Measurements from ENCODE around the gene STX7.
A peak's percentile ranks its signal among the peaks of the same experiment; 100 is the strongest.

The STX7 gene

GRCh38 chr6:132475925-132476324 lies 37.0 kb downstream of the STX7 start:
- no peak for DNase-seq

DNA sequence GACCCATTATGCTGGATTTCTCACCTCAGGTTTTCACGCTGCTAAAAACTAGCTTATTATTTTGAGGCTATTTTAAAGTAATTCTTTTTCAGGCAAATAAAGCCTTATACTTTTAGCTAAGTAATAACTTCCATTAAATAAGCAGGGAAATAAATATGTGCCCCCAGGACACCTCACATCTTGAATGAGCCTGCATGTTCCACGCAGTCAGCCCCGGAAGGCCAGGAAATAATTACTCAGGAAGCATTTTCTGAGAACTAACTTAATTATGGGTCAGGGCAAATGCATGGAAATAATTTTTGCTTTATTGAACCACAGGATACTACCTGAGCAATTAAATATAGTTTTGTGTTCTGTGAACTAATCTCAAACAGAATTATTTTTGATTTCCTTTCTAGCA lies 41.1 kb downstream of the STX7 start:
- DNase-seq = no peak

- no peak for DNase-seq
Observed at GRCh38 chr6:132466952-132467351, 46.0 kb downstream of the STX7 start.

DNA sequence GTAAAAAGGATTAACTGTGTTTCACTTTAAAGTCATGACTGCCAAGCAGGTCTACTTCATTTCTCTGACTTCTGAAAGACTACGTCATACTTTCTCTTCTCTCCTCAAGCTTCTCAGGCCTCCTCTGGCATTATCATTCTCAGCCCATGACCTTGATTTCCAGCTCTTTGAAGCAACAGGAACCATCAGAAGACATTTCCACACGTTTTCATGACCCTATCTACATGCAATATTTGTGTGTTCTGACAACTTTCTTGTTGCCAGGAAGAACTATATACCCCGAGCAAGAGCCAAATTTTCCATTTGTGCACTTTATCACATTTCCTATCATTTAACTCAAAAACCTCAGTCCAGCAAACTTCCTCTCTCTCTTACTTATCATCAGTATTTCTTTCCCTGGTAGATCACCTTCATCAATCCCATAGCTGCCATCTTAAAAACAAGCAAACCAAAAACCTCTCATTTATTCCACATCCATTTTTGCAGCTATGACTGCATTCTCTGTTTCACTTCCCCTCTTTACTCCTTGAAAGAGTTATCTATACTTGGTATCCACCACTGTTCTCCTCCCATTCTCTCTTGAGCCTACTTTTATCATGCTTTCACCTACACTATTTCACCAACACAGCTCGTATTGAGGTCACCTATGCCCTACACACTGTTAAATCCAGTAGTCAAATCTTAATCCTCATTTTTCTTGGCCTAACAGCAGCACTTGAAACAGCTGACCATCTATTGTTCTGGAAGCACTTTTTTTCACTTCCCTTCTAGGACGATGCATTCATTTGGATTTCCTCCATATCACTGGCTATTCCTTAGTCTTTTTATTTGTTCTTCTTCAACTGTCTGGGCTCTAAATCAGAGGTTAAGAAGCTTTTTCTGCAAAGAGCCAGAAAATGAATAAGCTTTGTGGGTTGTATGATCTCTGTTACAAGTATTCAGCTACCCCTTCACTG lies 47.1 kb downstream of the STX7 start:
- no peak for DNase-seq

GRCh38 chr6:132464538-132465256 lies 48.2 kb downstream of the STX7 start:
- no peak for DNase-seq

DNA sequence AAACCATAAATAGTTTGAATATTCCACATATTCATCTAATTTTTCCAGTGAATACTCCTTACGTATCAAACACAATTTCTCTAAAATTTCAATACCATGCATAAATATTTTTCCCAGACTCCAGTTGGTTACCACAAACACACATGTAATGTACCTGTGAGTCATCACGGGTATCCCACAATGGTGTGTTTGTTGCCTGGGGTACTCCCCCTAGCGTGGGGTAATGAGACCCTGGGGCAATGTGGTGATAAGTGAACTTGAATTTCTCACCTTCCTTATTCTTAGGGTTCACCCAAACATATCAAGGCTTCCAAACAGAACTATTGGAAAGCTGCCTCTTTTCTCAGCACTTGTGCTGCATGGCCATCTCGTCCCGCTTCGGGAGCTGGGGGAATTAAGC lies 51.0 kb downstream of the STX7 start:
- no peak for DNase-seq

DNA sequence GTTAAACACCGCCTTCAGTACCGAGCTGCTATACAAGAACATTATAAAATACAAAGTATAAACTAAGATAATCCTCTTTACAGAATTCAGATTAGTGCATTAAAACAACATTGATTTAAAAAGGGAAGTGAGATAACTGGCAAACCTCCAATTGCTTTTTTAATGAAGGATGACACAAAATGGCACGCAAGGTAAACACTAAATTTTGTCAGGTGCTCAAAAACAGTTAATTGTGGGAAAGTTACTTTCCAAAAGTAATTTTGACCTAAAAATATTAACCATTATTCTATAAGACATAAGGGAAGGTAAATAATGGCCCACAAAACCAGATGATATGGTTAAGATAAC lies 53.3 kb downstream of the STX7 start:
- DNase-seq = no peak

DNA sequence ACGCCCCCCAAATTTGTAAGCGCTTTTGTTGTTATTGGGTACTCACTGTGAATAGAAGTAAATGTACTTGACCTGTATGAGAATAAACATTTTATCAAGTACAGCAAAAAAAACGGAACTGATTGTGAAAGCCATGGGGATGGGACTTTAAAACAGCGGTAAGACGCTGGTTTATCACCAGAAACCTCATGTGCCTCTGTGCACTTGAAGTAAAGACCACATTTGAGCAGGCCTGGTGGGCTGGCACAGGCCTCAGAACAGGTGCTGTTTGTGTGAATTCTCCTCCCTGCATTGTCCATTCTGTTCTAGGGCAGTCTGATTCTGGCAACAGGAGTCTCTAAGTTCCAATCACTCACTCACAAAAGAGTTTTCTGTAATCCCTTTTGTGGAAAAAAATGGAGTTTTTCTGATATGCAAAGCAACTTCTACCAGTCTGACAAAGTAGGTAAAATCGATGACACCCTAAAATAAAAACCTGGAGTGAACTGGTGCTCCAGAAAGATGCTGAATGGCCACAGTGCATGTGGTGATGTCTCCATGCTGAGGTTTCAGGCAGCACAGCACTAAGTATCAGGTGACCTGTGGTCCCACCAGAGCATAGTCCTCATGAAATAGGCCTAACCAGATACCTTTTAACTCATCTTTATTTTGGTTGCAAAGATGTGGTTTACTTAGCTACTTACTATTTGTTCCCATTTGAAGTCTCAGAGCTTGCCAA lies 53.9 kb downstream of the STX7 start:
- DNase-seq = no peak

GRCh38 chr6:132456700-132457143 lies 56.2 kb downstream of the STX7 start:
- peak; percentile 33 to 75 for DNase-seq

DNA sequence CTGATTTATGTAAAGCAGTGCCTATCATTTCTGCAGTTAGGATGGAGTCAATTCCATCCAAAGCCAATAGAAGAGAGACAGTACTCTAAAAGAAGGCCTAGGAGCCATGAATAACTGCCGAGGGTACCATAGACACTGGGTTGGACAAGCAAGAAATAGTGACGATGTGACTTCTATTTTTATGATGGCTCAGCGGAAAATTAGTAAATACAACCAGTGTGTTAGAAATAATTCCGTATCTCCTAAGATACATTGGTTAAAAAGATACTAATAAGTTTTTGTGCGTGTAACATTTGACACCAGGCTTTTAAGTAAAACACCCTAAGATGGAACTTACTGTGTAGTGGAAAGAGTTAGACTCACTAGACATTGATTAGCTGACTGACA lies 66.1 kb downstream of the STX7 start:
- no peak for DNase-seq

DNA sequence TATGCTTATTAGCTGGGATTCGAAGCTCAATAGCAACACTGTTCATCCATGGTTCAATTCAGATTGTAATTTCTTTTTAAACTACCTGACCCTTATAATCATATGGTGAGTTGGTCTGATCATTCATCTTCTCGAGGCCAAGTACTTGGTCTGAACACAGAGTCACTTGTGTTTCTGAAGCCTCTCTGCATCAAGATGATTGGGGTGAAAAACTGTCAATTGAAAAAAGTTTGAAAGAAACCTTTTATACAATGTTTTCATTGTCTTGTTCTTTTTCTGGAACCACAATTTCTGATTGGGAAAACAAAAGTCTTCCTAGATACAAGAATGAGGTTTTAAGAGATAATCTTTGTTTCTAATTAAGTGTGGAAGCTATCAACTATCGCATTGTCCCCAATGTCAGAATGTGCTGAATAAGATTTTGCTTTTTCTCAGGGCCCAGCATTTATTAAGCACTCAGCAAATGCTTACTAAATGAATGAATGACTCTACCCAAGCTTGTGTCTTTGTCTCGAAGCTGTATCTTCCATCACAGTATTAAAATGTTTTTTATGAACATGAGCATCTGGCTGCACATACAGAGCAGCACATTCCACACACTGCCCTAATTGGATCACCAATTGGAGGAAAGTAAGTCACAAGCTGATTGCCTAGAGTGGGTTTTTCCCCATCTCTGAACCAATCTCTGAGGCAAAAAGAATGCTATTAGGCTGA lies 66.6 kb downstream of the STX7 start:
- DNase-seq = no peak

- no peak for DNase-seq
Observed at GRCh38 chr6:132445201-132445951, 67.5 kb downstream of the STX7 start.

GRCh38 chr6:132443206-132443605 lies 69.7 kb downstream of the STX7 start:
- DNase-seq = no peak

- no peak for DNase-seq
Observed at GRCh38 chr6:132430110-132430509, 82.8 kb downstream of the STX7 start.

- no peak for DNase-seq
Observed at GRCh38 chr6:132425176-132425575, 87.7 kb downstream of the STX7 start.

GRCh38 chr6:132423839-132424238 lies 89.1 kb downstream of the STX7 start:
- DNase-seq = no peak

GRCh38 chr6:132418235-132418965 lies 94.5 kb downstream of the STX7 start:
- no peak for DNase-seq

DNA sequence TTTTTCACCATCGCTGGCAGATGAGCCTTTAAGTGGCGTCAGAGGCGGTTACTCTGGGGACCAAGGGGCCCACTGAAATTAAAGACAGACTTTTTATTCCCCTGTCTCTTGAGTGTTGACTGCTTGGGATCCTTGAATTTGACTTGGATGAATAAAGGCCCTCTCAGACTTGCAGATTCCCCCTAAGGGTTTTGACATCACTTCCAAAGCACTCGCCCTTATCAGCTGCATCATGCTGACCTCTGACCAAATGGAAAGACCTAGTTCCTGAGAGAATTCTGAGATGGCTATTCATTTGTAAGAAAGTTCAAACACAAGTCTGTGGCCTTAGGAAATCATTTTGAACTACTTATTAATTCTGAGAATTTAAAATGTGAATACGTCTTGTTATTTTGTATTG lies 98.2 kb downstream of the STX7 start:
- no peak for DNase-seq

DNA sequence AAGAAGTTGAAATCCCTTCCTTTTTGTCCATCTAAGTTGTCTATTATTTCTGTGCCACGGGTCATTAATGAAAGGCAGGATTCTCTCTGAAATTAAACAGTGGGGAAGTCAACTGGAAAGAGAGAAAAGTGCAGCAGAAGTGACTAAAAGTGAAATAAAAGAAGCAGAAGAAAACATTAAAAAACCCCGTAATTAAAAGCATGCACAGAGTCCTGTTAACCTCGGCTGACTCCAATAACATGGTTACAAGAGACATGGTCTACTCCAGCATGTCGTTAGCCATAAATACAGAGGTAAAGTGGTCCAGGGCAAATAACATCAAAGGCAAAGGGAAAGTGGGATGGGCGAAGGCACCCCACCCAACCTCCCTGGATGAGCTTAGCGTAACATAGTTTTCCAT lies 98.6 kb downstream of the STX7 start:
- DNase-seq = no peak

DNA sequence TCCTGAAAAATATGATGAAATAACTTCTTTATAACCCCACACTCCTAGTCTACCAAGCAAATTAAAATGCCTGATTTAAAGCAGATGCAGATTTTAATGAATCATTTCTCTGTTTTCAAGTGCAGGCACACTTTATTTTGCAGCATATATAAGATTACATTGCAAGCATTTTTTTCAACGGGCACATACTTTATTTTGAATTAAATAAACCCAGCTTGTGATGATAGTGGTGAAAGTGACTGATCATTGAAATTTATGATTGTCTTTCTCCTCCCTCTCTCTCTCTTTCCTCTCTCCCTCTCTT lies 99.5 kb downstream of the STX7 start:
- no peak for DNase-seq

DNA sequence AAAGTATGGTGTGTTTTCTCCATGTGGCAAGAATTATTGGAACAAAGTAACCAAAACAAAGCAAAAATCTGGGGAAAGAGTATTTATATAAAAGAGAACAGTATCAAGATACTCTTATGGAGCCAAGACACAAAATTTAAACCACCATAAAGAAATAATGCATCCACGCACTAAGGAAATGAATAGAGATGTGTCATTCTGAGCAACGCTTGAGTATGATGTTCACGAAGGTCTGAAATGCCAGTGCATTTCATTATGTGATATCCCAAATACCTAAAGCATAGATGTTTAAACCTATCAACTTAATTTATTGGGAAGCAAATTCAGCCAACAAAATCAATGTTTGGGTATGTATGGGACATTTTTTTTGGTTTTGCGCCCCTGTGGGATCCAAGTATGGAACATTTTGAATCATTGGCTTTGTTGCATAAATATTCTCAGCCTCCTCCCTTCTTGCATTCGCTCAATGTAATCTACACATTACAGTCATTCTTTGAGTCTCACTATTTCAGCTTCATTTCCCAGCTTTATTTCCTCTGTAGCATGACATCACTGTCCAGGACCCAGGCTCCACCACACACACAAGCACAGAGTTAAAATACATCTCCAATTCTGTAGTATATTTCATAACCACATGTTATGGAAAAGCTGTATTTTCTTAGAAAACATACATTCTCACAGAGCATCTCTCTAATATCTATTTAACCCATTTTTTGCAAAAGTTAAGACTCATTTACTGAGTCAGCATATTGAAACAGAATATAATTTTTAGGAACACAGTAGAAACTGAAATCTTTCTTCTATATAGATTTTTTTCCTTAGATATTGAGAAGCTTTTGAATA lies 100.0 kb downstream of the STX7 start:
- DNase-seq = no peak
